ENCODE data around the gene SLC7A8. TPM values are rescaled to one million over a fixed set of nuclear protein-coding genes. Genes with fewer than 3 reads are reported as not detected.

The SLC7A8 gene
- total and polyA plus RNA-seq, 2 of the 4 experiments (the other 2 are of a cell fraction), result 0.31 TPM; not detected in 1

- TF ChIP-seq MAFK (IDR thresholded peaks at IDR 0.05; ENCODE audit: low read depth, low read length) (no peak), NFE2L2 (IDR thresholded peaks at IDR 0.05; ENCODE audit: low read depth, low read length) (no peak), RAD21 (IDR thresholded peaks at IDR 0.05; ENCODE audit: low read length) (no peak), MXI1 (IDR thresholded peaks at IDR 0.05; ENCODE audit: borderline replicate concordance, low read depth, low read length) (no peak), RCOR1 (IDR thresholded peaks at IDR 0.05; ENCODE audit: insufficient replicate concordance, low read length) (no peak), RFX5 (IDR thresholded peaks at IDR 0.05; ENCODE audit: low read depth, low read length) (no peak)
Observed at GRCh38 chr14:23148591-23149249, 34.7 kb downstream of the SLC7A8 start (continued).

- Histone ChIP-seq H3K9me3 (ENCODE audit: control insufficient read depth, insufficient read depth, low read length) (0 out of 2 replicates have a peak, but pooled peaks cover 2% of the 10 kb centered on the region), H3K36me3 (ENCODE audit: control insufficient read depth, insufficient read depth, low read length) (no peaks in the 10 kb centered on the region), H2BK120ac (ENCODE audit: low read depth, low read length) (no peak overlapping the region), H2AK9ac (replicated peaks; ENCODE audit: low read depth, low read length, poor library complexity) (no peak overlapping the region), H3K23ac (ENCODE audit: low read depth, low read length) (no peak overlapping the region), H2AFZ (replicated peaks; ENCODE audit: low read length, poor library complexity) (no peak overlapping the region), H4K91ac (ENCODE audit: insufficient read depth, low read depth, low read length) (no peak overlapping the region), H3K4me2 (ENCODE audit: low read depth, low read length) (no peak overlapping the region), H3K4me1 (ENCODE audit: control insufficient read depth, insufficient read depth, low read length) (no peaks in the 10 kb centered on the region), H3K9me1 (ENCODE audit: insufficient read depth, low read length) (no peaks in the 10 kb centered on the region), H3K27ac (ENCODE audit: insufficient read depth, low read length) (no peak overlapping the region), H4K8ac (ENCODE audit: low read depth in 2 of 2, low read length in 2 of 2) (no peak overlapping the region), H3K4me3 (ENCODE audit: insufficient read depth, low read depth, low read length) (no peak overlapping the region), H2BK15ac (ENCODE audit: low read depth, low read length) (no peak overlapping the region), H4K5ac (ENCODE audit: low read depth, low read length) (no peak overlapping the region), H3K9ac (ENCODE audit: low read depth, low read length) (no peak overlapping the region), H3K27me3 (ENCODE audit: control insufficient read depth, insufficient read depth, low read length) (peaks cover 17% of the 10 kb centered on the region), H2BK5ac (ENCODE audit: low read depth, low read length, poor library complexity, severe bottlenecking) (no peak overlapping the region), H2AK5ac (ENCODE audit: low read depth, low read length) (no peak overlapping the region), H3K14ac (replicated peaks; ENCODE audit: low read depth, low read length) (no peak overlapping the region), H3K79me1 (ENCODE audit: low read depth in 1 of 2, low read length in 2 of 2) (no peaks in the 10 kb centered on the region), H4K20me1 (ENCODE audit: insufficient read depth, low read length) (no peaks in the 10 kb centered on the region), H3K18ac (ENCODE audit: low read depth, low read length) (no peak overlapping the region), H2BK20ac (ENCODE audit: low read depth, low read length) (no peak overlapping the region), H3K56ac (ENCODE audit: extremely low read depth, insufficient read depth, low read length) (no peak overlapping the region), H3K4ac (ENCODE audit: low read depth, low read length) (no peak overlapping the region)
- intact Hi-C loops (cut with micrococcal nuclease), result no loop called here
- TF ChIP-seq CTCF (conservative IDR thresholded peaks at IDR 0.05; ENCODE audit: low read depth, low read length), result no peak
- WGBS, 2 experiments (ENCODE audit: extremely low coverage in 2 of 2, insufficient read length in 1 of 2), result no CpG with 5 or more reads among the region's 1 CpG
- dilution Hi-C loops (cut with HindIII; ENCODE audit: low sequenced_read_pairs, unreplicated experiment), result no loop called here
- in situ Hi-C loops (cut with MboI; ENCODE audit: low sequenced_read_pairs), result no loop called here
- DNase-seq (peak; percentile 42), ATAC-seq (ENCODE audit: low read depth) (no peak; the same call in 1 of the 2 replicates)
- BruUV-seq (replicated peaks), result no TSS peak
- CTCF ChIA-PET, result interaction anchor here (1.4 kb wide), 1 partner anchor 39 kb away, joined by 3 read pairs; no protein-coding TSS in a partner anchor
- POLR2A ChIA-PET (ENCODE audit: unreplicated experiment), result no interaction called here
Observed at GRCh38 chr14:23147676-23148075, 35.8 kb downstream of the SLC7A8 start.

Data from IMR-90 (cell line).